ENCODE measurements around the gene LTK. TPM values are rescaled to one million over a fixed set of nuclear protein-coding genes. Genes with fewer than 3 reads are reported as not detected.

The LTK gene
- 1 to 10 TPM; 1.6 to 1.8 TPM for total RNA-seq
- polyA plus RNA-seq (ENCODE audit: insufficient read length in 6 of 6) = 1 to 10 TPM; 2.1 to 4.0 (median 2.8) TPM
- long read RNA-seq, donor 1 = 0 reads
- long read RNA-seq, donor 2 = 0 reads
- long read RNA-seq, donor 3 = 0 reads
- long read RNA-seq, donor 4 = 0 reads
- long read RNA-seq, donor 5 = 0 reads
- long read RNA-seq, donor 6 = 0 reads
- long read RNA-seq, donor 7 = 0 reads
- long read RNA-seq, donor 8 = 0 reads
- long read RNA-seq, donor 9 = 0 reads
- long read RNA-seq, donor 10 = 0 reads
- long read RNA-seq, donor 11 = 0 reads
- long read RNA-seq, donor 12 = 0 reads

- H3K4me3 ChIP-seq = peak within 1 kb of the TSS; percentile 14 to 38
- H3K36me3 ChIP-seq = peaks cover 0 to 9% of the 10 kb centered on the region in 2 donors
- DNase-seq = peak in 1 of 4 donors; percentile 64
- peak; percentile 9 for ATAC-seq
- no peak within 1 kb of the TSS for H3K27ac ChIP-seq
- no peaks in the 10 kb centered on the region for H3K9me3 ChIP-seq
- TF ChIP-seq CTCF (IDR thresholded peaks at IDR 0.05) = no peak
- peaks cover 31 to 44% of the 10 kb centered on the region in 2 donors for H3K27me3 ChIP-seq
- H3K4me1 ChIP-seq = peaks cover 21 to 29% of the 10 kb centered on the region in 2 donors
- intact Hi-C loops (cut with DNase I) = no loop called here
Measured at GRCh38 chr15:41513506-41514227, at the start of gene LTK. Gene LTK (minus strand): TSS chr15:41513827. CDS start chr15:41513709, 118 bp downstream.

- intact Hi-C loops (cut with DNase I) = no loop called here
Measured at GRCh38 chr15:41562784-41563198, 49.2 kb upstream of the LTK start.

GRCh38 chr15:41562244-41562643, 48.6 kb upstream of the LTK start:
- H3K27ac ChIP-seq = no peak overlapping the region
- peak; percentile 42 for ATAC-seq
- peaks cover 9 to 21% of the 10 kb centered on the region in 2 donors for H3K4me1 ChIP-seq
- no peaks in the 10 kb centered on the region for H3K36me3 ChIP-seq
- intact Hi-C loops (cut with DNase I) = no loop called here
- no peaks in the 10 kb centered on the region for H3K9me3 ChIP-seq
- H3K27me3 ChIP-seq = peaks cover 4 to 39% of the 10 kb centered on the region in 2 donors
- no peak overlapping the region for H3K4me3 ChIP-seq
- no peak for TF ChIP-seq CTCF (IDR thresholded peaks at IDR 0.05)
- DNase-seq = peak in 1 of 4 donors; percentile 74

More at GRCh38 chr15:41562784-41563198, 49.2 kb upstream of the LTK start:
- DNase-seq = peak in 1 of 4 donors; percentile 38
- no peaks in the 10 kb centered on the region for H3K36me3 ChIP-seq
- no peak overlapping the region for H3K4me3 ChIP-seq
- H3K9me3 ChIP-seq = no peaks in the 10 kb centered on the region
- ATAC-seq = no peak
- H3K27me3 ChIP-seq = peaks cover 4 to 36% of the 10 kb centered on the region in 2 donors
- no peak overlapping the region for H3K27ac ChIP-seq
- no peak for TF ChIP-seq CTCF (IDR thresholded peaks at IDR 0.05)
- peaks cover 7 to 16% of the 10 kb centered on the region in 2 donors for H3K4me1 ChIP-seq

GRCh38 chr15:41561777-41562145, 48.1 kb upstream of the LTK start:
- ATAC-seq (peak; percentile 19), DNase-seq (peak in 2 of 4 donors; percentile 60 to 85)
- Histone ChIP-seq H3K27me3 (peaks cover 4 to 39% of the 10 kb centered on the region in 2 donors), H3K9me3 (no peaks in the 10 kb centered on the region), H3K27ac (no peak overlapping the region), H3K36me3 (no peaks in the 10 kb centered on the region), H3K4me3 (no peak overlapping the region), H3K4me1 (peaks cover 9 to 26% of the 10 kb centered on the region in 2 donors)
- no peak for TF ChIP-seq CTCF (IDR thresholded peaks at IDR 0.05)
- intact Hi-C loops (cut with DNase I) = no loop called here
